ENCODE measurements around the gene SLC16A13.

DNA sequence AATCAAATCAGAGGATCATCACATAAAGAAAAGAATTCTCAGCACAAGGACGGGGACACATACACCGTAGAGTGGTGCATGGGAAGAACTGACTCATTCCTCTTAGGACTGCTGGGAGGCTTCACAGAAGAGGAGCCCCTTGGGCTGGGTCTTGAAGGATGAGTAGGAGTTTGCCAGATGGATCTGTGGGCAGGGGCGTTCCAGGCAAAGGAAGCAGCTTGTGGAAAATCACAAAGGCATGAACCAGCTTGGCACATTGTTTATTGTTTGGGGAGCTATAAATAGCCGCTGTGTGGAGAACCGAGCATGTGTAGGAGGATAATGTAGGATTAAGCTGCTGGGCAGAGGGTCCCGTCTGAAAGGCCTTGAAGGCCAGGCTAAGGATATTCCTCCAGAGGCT, 13.2 kb downstream of the SLC16A13 start:
- no peak for TF ChIP-seq POLR2A (IDR thresholded peaks at IDR 0.05)
- TF ChIP-seq, protein P1, sequence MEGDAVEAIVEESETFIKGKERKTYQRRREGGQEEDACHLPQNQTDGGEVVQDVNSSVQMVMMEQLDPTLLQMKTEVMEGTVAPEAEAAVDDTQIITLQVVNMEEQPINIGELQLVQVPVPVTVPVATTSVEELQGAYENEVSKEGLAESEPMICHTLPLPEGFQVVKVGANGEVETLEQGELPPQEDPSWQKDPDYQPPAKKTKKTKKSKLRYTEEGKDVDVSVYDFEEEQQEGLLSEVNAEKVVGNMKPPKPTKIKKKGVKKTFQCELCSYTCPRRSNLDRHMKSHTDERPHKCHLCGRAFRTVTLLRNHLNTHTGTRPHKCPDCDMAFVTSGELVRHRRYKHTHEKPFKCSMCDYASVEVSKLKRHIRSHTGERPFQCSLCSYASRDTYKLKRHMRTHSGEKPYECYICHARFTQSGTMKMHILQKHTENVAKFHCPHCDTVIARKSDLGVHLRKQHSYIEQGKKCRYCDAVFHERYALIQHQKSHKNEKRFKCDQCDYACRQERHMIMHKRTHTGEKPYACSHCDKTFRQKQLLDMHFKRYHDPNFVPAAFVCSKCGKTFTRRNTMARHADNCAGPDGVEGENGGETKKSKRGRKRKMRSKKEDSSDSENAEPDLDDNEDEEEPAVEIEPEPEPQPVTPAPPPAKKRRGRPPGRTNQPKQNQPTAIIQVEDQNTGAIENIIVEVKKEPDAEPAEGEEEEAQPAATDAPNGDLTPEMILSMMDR (IDR thresholded peaks at IDR 0.05), result no peak

Measured in uterus (tissue), 2 donors.